ENCODE results near the gene ZNF512B.

- no peak for TF ChIP-seq PATZ1 (CRISPR knock-in tag; IDR thresholded peaks at IDR 0.05; ENCODE audit: borderline replicate concordance)
- no peak for TF ChIP-seq ISL1 (CRISPR knock-in tag; IDR thresholded peaks at IDR 0.05)
- no peak for TF ChIP-seq ZFP30 (CRISPR knock-in tag; IDR thresholded peaks at IDR 0.05)
- TF ChIP-seq CSRNP3 (CRISPR knock-in tag; IDR thresholded peaks at IDR 0.05) = no peak
- TF ChIP-seq ZNF8 (CRISPR knock-in tag; IDR thresholded peaks at IDR 0.05) = no peak
These were observed 38.0 kb downstream of the ZNF512B start for GRCh38 chr20:63931735-63932134.

All from SK-N-SH treated with all-trans-retinoic acid at 6 μM for 48 hours (cell line).